ENCODE measurements around the gene WASHC4.

GRCh38 chr12:105099356-105099755 is 8.2 kb upstream of the WASHC4 start:
- TF ChIP-seq, protein P1, sequence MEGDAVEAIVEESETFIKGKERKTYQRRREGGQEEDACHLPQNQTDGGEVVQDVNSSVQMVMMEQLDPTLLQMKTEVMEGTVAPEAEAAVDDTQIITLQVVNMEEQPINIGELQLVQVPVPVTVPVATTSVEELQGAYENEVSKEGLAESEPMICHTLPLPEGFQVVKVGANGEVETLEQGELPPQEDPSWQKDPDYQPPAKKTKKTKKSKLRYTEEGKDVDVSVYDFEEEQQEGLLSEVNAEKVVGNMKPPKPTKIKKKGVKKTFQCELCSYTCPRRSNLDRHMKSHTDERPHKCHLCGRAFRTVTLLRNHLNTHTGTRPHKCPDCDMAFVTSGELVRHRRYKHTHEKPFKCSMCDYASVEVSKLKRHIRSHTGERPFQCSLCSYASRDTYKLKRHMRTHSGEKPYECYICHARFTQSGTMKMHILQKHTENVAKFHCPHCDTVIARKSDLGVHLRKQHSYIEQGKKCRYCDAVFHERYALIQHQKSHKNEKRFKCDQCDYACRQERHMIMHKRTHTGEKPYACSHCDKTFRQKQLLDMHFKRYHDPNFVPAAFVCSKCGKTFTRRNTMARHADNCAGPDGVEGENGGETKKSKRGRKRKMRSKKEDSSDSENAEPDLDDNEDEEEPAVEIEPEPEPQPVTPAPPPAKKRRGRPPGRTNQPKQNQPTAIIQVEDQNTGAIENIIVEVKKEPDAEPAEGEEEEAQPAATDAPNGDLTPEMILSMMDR (IDR thresholded peaks at IDR 0.05): no peak
- TF ChIP-seq POLR2AphosphoS5 (IDR thresholded peaks at IDR 0.05): no peak

Measured in esophagus muscularis mucosa (tissue), 3 donors.